HG03095 (cell line): ENCODE data around the gene CDK5RAP1.

Experiments
- ATAC-seq: cut with Tn5 transposase; IDR thresholded peaks from one replicate; pipeline ENCODE4 v1.9.1; 2021; ENCODE audit warnings: moderate library complexity; ENCODE audit not compliant: unreplicated experiment

CDK5RAP1 gene

GRCh38 chr20:33336375-33336774, 64.9 kb downstream of the CDK5RAP1 start:
- ATAC-seq, result no peak

GRCh38 chr20:33334111-33334510, 67.2 kb downstream of the CDK5RAP1 start:
- no peak for ATAC-seq

- ATAC-seq, result no peak
Observed at GRCh38 chr20:33333616-33334015, 67.7 kb downstream of the CDK5RAP1 start.

GRCh38 chr20:33332905-33333456, 68.3 kb downstream of the CDK5RAP1 start:
- ATAC-seq, result no peak

GRCh38 chr20:33328157-33329137, 72.9 kb downstream of the CDK5RAP1 start:
- no peak for ATAC-seq

GRCh38 chr20:33325350-33325749, 76.0 kb downstream of the CDK5RAP1 start:
- no peak for ATAC-seq

- ATAC-seq, result no peak
Observed at GRCh38 chr20:33323236-33323635, 78.1 kb downstream of the CDK5RAP1 start.

GRCh38 chr20:33322456-33322855, 78.9 kb downstream of the CDK5RAP1 start:
- no peak for ATAC-seq

- ATAC-seq, result no peak
Observed at GRCh38 chr20:33320006-33320405, 81.3 kb downstream of the CDK5RAP1 start.

GRCh38 chr20:33318096-33318429, 83.3 kb downstream of the CDK5RAP1 start:
- ATAC-seq, result no peak

GRCh38 chr20:33317424-33318095, 83.8 kb downstream of the CDK5RAP1 start:
- ATAC-seq, result no peak

GRCh38 chr20:33316958-33317357, 84.4 kb downstream of the CDK5RAP1 start:
- no peak for ATAC-seq

- ATAC-seq, result no peak
Observed at GRCh38 chr20:33316343-33316742, 85.0 kb downstream of the CDK5RAP1 start.

GRCh38 chr20:33313686-33314314, 87.5 kb downstream of the CDK5RAP1 start:
- no peak for ATAC-seq

- no peak for ATAC-seq
Observed at GRCh38 chr20:33312583-33312982, 88.7 kb downstream of the CDK5RAP1 start.

GRCh38 chr20:33311996-33312395, 89.3 kb downstream of the CDK5RAP1 start:
- ATAC-seq, result no peak

GRCh38 chr20:33311011-33311410, 90.3 kb downstream of the CDK5RAP1 start:
- no peak for ATAC-seq

GRCh38 chr20:33310327-33310899, 90.9 kb downstream of the CDK5RAP1 start:
- no peak for ATAC-seq

- no peak for ATAC-seq
Observed at GRCh38 chr20:33309631-33310030, 91.7 kb downstream of the CDK5RAP1 start.
